ENCODE measurements around the gene DDX11.
"Not testable (repeated sequence)": the region's sequence is repeated elsewhere in the genome, so short reads cannot be mapped to it uniquely, and the experiment has no call there.

DDX11 gene

DNA sequence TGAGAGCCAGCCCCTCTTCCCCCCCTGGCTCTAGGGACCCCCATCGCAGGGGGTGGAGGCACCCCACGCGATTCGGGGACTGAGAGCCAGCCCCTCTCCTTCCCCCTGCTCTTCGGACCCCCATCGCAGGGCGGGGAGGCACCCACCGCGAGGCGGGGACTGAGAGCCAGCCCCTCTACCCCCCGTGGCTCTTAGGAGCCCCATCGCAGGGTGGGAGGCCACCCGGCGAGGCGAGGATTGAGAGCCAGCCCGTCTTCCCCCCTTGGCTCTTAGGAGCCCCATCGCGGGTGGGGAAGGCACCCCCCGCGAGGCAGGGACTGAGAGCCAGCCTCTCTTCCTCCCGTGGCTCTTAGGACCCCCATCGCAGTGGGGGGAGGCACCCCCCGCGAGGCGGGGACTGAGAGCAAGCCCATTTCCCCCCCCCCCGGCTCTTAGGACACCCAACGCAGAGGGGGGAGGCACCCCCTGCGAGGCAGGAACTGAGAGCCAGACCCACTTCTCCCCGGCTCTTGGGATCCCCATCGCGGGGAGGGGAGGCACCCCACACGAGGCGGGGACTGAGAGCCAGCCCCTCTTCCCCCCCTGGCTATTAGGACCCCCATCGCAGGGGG lies 45.6 kb downstream of the DDX11 start:
- no peak overlapping the region for H3K4me3 ChIP-seq (ENCODE audit: low read length)
- TF ChIP-seq, protein P1, sequence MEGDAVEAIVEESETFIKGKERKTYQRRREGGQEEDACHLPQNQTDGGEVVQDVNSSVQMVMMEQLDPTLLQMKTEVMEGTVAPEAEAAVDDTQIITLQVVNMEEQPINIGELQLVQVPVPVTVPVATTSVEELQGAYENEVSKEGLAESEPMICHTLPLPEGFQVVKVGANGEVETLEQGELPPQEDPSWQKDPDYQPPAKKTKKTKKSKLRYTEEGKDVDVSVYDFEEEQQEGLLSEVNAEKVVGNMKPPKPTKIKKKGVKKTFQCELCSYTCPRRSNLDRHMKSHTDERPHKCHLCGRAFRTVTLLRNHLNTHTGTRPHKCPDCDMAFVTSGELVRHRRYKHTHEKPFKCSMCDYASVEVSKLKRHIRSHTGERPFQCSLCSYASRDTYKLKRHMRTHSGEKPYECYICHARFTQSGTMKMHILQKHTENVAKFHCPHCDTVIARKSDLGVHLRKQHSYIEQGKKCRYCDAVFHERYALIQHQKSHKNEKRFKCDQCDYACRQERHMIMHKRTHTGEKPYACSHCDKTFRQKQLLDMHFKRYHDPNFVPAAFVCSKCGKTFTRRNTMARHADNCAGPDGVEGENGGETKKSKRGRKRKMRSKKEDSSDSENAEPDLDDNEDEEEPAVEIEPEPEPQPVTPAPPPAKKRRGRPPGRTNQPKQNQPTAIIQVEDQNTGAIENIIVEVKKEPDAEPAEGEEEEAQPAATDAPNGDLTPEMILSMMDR (conservative IDR thresholded peaks at IDR 0.05; ENCODE audit: low read length), result no peak
- no peak for DNase-seq (ENCODE audit: low read depth)

DNA sequence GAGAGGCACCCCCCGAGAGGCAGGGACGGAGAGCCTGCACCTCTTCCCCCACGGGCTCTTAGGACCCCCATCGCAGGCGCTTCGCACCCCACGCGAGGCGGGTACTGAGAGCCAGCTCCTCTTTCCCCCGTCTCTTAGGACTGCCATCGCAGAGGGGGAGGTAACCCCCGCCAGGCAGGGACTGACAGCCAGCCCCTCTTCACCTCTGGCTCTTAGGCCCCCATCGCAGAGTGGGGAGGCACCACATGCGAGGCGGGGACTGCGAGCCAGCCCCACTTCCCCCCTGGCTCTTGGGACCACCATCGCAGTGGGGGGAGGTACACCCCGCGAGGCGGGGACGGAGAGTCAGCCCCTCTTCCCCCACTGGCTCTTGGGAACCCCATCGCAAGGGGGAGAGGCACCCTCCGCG lies 46.1 kb downstream of the DDX11 start:
- TF ChIP-seq, protein P1 (conservative IDR thresholded peaks at IDR 0.05; ENCODE audit: low read length), result no peak
- no peak overlapping the region for H3K4me3 ChIP-seq (ENCODE audit: low read length)

DNA sequence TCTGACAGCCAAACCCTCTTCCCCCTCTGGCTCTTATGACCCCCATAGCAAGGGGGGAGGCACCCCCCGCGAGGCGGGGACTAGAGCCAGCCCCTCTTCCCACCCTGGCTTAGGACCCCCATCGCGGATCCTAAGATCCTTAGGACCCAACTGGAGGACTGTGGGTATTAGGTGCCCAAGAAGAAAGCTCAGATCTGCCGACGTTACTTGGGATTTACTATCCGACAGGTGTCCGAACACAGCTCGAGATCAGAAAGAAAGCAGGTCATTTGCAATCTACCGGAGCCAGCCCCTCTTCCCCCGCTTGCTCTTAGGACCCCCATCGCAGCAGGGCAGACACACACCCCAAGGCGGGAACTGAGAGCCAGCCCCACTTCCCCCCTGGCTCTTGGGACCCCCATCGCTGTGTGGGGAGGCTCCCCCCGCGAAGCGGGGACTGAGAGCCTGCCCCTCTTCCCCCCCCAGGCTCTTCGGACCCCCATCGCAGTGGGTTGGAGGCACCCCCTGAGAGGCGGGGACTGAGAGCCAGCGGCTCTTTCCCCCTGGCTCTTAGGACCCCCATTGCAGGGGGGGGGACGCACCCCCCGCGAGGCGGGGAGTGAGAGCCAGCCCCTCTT lies 46.8 kb downstream of the DDX11 start:
- TF ChIP-seq, protein P1 (conservative IDR thresholded peaks at IDR 0.05; ENCODE audit: low read length), result no peak
- H3K4me3 ChIP-seq (ENCODE audit: low read length), result no peak overlapping the region

More for the DNA sequence above, 46.1 kb downstream of the DDX11 start:
- no peak for DNase-seq (ENCODE audit: low read depth)

DNA sequence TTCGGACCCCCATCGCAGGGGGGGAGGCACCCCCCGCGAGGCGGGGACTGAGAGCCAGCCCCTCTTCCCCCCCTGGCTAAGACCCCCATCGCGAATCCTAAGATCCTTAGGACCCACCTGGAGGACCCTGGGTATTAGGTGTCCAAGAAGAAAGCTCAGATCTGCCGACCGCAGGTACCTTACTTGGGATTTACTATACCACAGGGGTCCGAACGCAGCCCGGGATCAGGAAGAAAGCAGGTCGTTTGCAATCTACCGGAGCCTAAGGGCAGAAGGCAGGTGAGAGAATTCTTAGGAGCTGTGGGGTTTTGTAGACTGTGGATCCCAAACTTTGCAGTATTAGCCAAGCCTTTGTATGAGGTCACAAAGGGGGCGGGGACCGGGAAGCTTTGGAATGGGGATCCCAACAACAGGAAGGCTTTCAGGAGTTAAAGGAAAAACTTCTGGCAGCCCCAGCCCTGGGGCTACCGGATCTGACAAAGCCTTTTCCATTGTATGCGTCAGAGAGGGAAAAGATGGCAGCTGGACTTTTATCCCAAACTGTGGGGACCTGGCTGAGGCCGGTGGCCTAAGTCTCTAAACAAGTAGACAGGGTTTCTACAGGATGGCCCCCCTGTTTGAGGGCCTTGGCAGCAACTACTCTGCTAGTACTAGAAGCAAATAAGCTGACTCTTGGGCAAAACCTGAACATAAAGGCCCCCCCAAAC lies 47.5 kb downstream of the DDX11 start:
- H3K4me3 ChIP-seq (ENCODE audit: low read length); DNase-seq (ENCODE audit: low read depth): not testable (repeated sequence)

More for the DNA sequence above, 46.8 kb downstream of the DDX11 start:
- DNase-seq (ENCODE audit: low read depth), result no peak

DNA sequence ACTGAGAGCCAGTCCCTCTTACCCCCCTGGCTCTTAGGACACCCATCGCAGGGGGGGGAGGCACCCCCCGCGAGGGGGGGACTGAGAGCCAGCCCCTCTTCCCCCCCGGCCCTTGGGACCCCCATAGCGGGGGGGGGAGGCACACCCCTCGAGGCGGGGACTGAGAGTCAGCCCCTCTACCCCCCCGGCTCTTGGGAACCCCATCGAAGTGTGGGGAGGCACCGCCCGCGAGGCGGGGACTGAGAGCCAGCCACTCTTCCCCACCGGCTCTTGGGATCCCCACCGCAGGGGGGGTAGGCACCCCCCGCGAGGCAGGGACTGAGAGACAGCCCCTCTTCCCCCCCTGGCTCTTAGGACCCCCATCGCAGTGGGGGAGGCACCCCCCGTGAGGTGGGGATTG lies 48.8 kb downstream of the DDX11 start:
- DNase-seq (ENCODE audit: low read depth), result no peak
- H3K4me3 ChIP-seq (ENCODE audit: low read length), result no peak overlapping the region
- TF ChIP-seq, protein P1 (conservative IDR thresholded peaks at IDR 0.05; ENCODE audit: low read length), result no peak

DNA sequence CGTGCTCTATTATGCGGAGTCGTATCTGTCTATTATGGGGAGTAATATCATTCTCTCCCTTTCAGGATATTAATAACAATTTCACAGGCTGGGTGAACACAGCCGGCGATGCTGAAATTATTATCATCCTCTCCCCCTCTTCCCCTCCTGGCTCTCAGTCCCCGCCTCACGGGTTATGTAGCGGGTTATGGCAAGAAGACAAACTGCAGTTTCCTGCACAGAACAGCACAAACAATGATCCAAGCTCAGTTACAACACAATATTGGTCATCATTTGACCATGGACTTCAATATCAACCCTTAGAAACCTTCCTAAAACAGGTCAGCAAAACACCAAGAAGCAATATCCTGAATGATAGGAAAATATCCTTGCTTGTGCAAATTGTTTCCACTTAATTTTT lies 50.5 kb downstream of the DDX11 start:
- H3K4me3 ChIP-seq (ENCODE audit: low read length); DNase-seq (ENCODE audit: low read depth): not testable (repeated sequence)

DNA sequence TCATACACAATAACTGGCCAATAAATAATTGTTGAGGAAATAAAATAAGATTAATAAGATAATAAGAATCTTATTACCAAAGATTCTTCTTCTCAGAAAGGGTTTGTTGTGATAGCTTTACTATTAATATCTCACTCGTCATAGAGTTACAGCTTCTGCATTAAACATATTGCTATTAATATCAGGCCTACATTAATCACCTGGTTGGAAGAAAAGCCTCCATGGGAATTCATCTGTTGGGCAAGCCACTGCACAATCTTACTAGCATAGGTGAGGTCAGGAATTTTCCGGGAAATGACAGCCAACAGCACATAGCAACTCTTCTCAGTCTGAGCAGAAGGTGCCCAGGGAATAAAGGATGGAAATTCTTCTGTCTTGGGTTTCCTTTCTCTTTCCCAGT lies 51.5 kb downstream of the DDX11 start:
- DNase-seq (ENCODE audit: low read depth), result not testable (repeated sequence)

DNA sequence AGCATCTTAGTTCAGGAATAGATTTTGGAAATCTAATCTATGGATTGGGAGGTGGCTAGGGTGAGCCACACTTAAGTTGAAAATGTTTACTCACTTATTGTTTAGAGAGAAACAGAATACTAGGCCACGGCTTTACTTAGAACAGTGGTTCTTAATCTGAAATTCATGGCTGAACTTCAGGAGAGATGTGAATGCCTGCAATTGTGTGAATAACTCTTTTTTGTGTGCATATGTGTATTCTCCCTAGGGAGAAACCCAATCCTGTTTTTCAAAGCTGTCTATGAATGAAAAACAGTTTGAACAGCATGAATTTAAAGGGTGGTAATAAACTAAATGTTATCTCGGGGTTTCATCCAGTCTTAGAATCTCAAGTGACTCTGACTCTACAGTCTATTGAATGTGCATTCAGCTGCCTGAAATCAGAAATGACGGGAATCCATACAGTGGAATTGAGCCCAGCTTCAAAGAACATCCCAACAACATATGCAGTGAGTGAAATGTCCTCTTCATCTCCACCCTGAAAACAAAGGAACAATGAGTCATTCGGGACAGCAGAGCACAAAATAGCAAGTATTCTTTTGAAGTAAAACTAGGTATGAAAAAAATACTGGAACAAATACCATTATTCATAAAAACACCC lies 53.7 kb downstream of the DDX11 start:
- not testable (repeated sequence) for DNase-seq (ENCODE audit: low read depth); H3K4me3 ChIP-seq (ENCODE audit: low read length)

More for the DNA sequence above, 51.5 kb downstream of the DDX11 start:
- H3K4me3 ChIP-seq (ENCODE audit: low read length), result not testable (repeated sequence)

DNA sequence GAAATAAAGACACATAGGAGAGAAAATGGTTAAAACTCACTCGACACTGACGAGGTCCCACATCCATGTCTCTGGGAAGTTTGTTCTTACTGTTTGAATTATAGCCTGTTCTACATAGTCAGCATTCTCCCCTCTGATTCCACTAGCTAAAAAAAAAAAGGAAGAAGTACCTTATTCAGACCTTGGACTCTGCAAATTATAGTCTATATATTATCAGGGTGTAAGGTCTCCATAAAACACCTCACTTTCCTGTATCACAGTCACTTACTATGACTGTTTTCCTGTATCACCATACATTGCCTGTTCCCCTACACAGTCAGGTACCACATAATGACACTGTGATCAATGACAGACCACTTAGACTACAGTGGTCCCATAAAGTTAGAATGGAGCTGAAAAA lies 62.9 kb downstream of the DDX11 start:
- not testable (repeated sequence) for DNase-seq (ENCODE audit: low read depth); H3K4me3 ChIP-seq (ENCODE audit: low read length)

DNA sequence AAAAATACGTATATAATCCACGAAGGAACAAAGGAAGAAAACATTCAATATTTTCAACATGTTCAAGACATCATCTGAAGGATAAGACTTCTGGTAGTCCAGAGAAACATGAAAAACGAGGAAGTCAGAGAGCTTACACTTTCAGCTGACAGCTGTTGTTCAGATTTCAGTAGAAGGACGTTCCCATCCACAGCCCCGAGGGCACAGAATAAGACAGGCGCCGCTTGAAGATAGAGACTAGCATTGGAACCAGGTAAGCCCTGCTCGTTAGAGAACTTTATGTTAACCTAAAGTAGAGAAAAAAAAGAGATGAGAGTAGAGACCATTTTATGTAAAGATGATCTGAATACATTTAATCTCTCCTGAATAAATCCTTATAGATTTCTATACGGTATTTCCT lies 71.1 kb downstream of the DDX11 start:
- not testable (repeated sequence) for H3K4me3 ChIP-seq (ENCODE audit: low read length); DNase-seq (ENCODE audit: low read depth)

DNA sequence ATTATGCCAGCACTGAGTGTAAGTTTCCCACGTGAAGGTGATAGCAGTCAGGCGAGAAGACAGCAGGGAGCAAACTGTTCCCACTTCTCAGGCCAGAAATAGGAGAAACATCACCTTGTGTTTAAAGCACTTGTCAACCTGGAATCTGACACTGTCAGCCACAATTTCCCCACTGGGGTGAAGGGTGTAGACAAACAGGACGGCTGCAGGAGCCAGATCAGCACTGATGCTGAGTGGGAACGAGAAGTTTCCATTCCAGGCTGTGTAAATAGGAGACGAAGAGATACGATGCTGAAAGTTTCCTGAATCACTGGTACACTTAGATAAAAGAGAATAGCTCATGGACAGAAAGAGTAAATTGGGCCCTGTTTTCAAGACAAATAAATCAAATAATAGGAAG lies 71.6 kb downstream of the DDX11 start:
- H3K4me3 ChIP-seq (ENCODE audit: low read length); DNase-seq (ENCODE audit: low read depth): not testable (repeated sequence)

DNA sequence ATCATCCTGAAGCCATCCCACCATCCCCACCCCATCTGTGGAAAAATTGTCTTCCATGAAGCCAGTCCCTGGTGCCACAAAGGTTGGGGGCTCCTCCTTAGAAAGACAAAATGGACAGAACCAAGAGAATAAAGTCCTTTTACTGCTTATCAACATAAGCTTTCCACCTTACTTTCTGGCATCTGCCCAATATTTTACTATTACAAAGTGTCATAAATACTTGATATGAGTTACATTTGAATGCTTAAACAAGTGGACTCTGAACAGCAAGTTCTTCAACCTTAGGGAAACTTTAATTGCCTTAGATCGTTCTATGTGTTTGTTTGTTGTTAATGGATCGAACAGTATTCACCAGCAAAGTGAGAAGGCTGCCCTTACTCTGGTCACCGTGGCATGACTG lies 73.8 kb downstream of the DDX11 start:
- H3K4me3 ChIP-seq (ENCODE audit: low read length); DNase-seq (ENCODE audit: low read depth): not testable (repeated sequence)

DNA sequence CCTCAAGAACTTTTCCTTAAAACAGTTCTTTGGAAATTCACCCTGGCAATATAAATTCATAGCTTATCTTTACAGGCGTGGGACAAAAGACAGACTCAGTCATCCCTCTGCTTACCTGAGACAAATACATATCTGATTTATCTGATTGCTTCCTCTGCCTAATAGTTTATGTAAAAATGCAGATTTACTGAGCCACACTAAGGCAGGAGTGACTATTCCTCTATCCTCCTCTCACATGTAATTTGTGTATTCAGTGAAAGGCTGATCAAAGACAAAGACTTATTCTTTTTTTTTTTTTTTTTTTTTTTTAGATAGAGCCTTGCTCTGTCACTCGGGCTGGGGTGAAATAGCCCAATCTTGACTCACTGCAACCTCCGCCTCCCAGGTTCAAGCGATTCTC lies 77.1 kb downstream of the DDX11 start:
- not testable (repeated sequence) for H3K4me3 ChIP-seq (ENCODE audit: low read length); DNase-seq (ENCODE audit: low read depth)

All from AG10803 (cell line).